Keratinocyte (primary cell): ENCODE measurements around the gene MXD3. TPM values are rescaled to one million over a fixed set of nuclear protein-coding genes. Genes with fewer than 3 reads are reported as not detected.

ENCODE experiments used
- DNase-seq: peaks from one replicate; pipeline ENCODE4 v3.0.0-alpha.2; 2011; ENCODE audit warnings: low read depth, missing footprints, low spot score
- FAIRE-seq: peaks from 2 replicates; lab custom pipeline; 2011; peaks lifted over from hg19 to GRCh38; lab: Jason Lieb, UNC
- H2AFZ ChIP-seq: 2 replicates; pipeline ENCODE4 v1.6.0; 2012; ENCODE audit warnings: low read length, control low read depth, inconsistent platforms; ENCODE audit not compliant: control insufficient read depth
- H3K27ac ChIP-seq: 2 replicates; pipeline ENCODE4 v1.5.1; 2011; ENCODE audit warnings: low read length; ENCODE audit not compliant: control insufficient read depth, insufficient read depth
- H3K27me3 ChIP-seq: 3 replicates; pipeline ENCODE4 v1.6.0; 2011; ENCODE audit warnings: low read length; ENCODE audit not compliant: control insufficient read depth, insufficient read depth; ENCODE audit errors: extremely low read depth
- H3K36me3 ChIP-seq, 2 experiments: 2 replicates in 1 of 2; 3 replicates in 1 of 2; pipeline ENCODE4 v1.5.1; 2011; ENCODE audit warnings: low read length in 2 of 2, mild to moderate bottlenecking in 1 of 2; ENCODE audit not compliant: control insufficient read depth in 2 of 2, insufficient read depth in 2 of 2; ENCODE audit errors: extremely low read depth in 1 of 2
- H3K4me1 ChIP-seq: 3 replicates; pipeline ENCODE4 v1.5.1; 2011; ENCODE audit warnings: low read length; ENCODE audit not compliant: control insufficient read depth, insufficient read depth; ENCODE audit errors: extremely low read depth
- H3K4me2 ChIP-seq: 3 replicates; pipeline ENCODE4 v1.6.0; 2011; ENCODE audit warnings: low read depth, low read length; ENCODE audit not compliant: control insufficient read depth, insufficient read depth; ENCODE audit errors: extremely low read depth
- H3K4me3 ChIP-seq, 3 experiments: fragments of 200-600 bp in 1 of 3; sonication (generic) in 1 of 3; 2 replicates in 2 of 3; 3 replicates in 1 of 3; pipeline ENCODE4 v1.5.1; 2011 to 2016; ENCODE audit warnings: low read length in 3 of 3, mild to moderate bottlenecking in 3 of 3, control low read depth in 2 of 3, inconsistent platforms in 1 of 3, low read depth in 1 of 3, mixed read lengths in 1 of 3, mixed run types in 1 of 3, moderate library complexity in 1 of 3; ENCODE audit not compliant: control insufficient read depth in 2 of 3, insufficient read depth in 2 of 3; ENCODE audit errors: extremely low read depth in 1 of 3
- H3K79me2 ChIP-seq: 2 replicates; pipeline ENCODE4 v1.6.0; 2012; ENCODE audit warnings: low read length; ENCODE audit not compliant: control insufficient read depth, insufficient read depth
- H3K9ac ChIP-seq: 3 replicates; pipeline ENCODE4 v1.6.0; 2011; ENCODE audit warnings: low read length; ENCODE audit not compliant: control insufficient read depth, insufficient read depth; ENCODE audit errors: extremely low read depth
- H3K9me1 ChIP-seq: 3 replicates; pipeline ENCODE4 v1.6.0; 2011; ENCODE audit warnings: low read length; ENCODE audit not compliant: control insufficient read depth, insufficient read depth; ENCODE audit errors: extremely low read depth
- H3K9me3 ChIP-seq: 2 replicates; pipeline ENCODE4 v1.5.1; 2012; ENCODE audit warnings: low read depth, low read length; ENCODE audit not compliant: control insufficient read depth
- H4K20me1 ChIP-seq: 3 replicates; pipeline ENCODE4 v1.6.0; 2011; ENCODE audit warnings: low read length; ENCODE audit not compliant: control insufficient read depth, insufficient read depth; ENCODE audit errors: extremely low read depth
- CTCF ChIP-seq, 3 experiments: IDR thresholded peaks in 1 of 3; conservative IDR thresholded peaks in 1 of 3; optimal IDR thresholded peaks in 1 of 3; 2 replicates in 2 of 3; 3 replicates in 1 of 3; pipeline versions ENCODE3 to v1.5.1; 2011; ENCODE audit warnings: low read length in 3 of 3, mild to moderate bottlenecking in 3 of 3, moderate library complexity in 2 of 3, control low read depth in 1 of 3, inconsistent platforms in 1 of 3; ENCODE audit not compliant: insufficient read depth in 2 of 3; ENCODE audit errors: extremely low read depth in 1 of 3
- EZH2 ChIP-seq: IDR thresholded peaks from one replicate; pipeline ENCODE4 v1.6.1; 2012; ENCODE audit warnings: inconsistent platforms, mild to moderate bottlenecking, low read length, moderate library complexity
- dilution Hi-C: fragments of 300-500 bp; cut with MboI; formaldehyde crosslinking; loops from one replicate; pipeline ENCODE4 v1.7.0; 2020; ENCODE audit warnings: low sequenced_read_pairs; ENCODE audit not compliant: extremely low pct_ligation_motif_present
- polyA plus RNA-seq, 5 experiments: library from polyadenylated mRNA; depleted of rRNA in 3 of 5; stranded (reverse) in 3 of 5; stranded (forward) in 1 of 5; unstranded in 1 of 5; fragments of >200 nt; gene quantifications; 1 replicate in 1 of 5; 2 replicates in 3 of 5; 3 replicates in 1 of 5; pipeline versions ENCODE4 v1.2.1 to v1.2.3, GENCODE V29; 2011 to 2012; ENCODE audit warnings: missing spikeins in 2 of 5, low read depth in 1 of 5, low replicate concordance in 1 of 5

MXD3 gene
- polyA plus RNA-seq, 1 donor (not counting 4 experiments of a cell fraction or from before 2014, with no cell fraction given) = 0.97 TPM

GRCh38 chr5:177329883-177330282 lies 18.2 kb upstream of the MXD3 start:
- no peak for FAIRE-seq

GRCh38 chr5:177328545-177329231 lies 17.0 kb upstream of the MXD3 start:
- Histone ChIP-seq H3K9me1 (no peaks in the 10 kb centered on the region), H3K27ac (no peak overlapping the region), H3K9me3 (no peaks in the 10 kb centered on the region), H3K9ac (no peak overlapping the region), H3K27me3 (no peaks in the 10 kb centered on the region), H3K4me3 (no peak overlapping the region), H4K20me1 (no peaks in the 10 kb centered on the region), H2AFZ (no peak overlapping the region), H3K79me2 (no peaks in the 10 kb centered on the region), H3K36me3 (peaks cover 18 to 31% of the 10 kb centered on the region in 2 experiments), H3K4me2 (no peak overlapping the region), H3K4me1 (peaks cover 9% of the 10 kb centered on the region)
- dilution Hi-C loops = no loop called here
- FAIRE-seq (no peak), DNase-seq (no peak)
- TF ChIP-seq CTCF (optimal IDR thresholded peaks at IDR 0.05 in 1 of 3, IDR thresholded peaks at IDR 0.05 in 1 of 3, conservative IDR thresholded peaks at IDR 0.05 in 1 of 3; ENCODE audit: extremely low read depth in 1 of 3, insufficient read depth in 2 of 3, low read length in 3 of 3) (no peak), EZH2 (no peak)

More at GRCh38 chr5:177329883-177330282, 18.2 kb upstream of the MXD3 start:
- no peak overlapping the region for H3K27ac ChIP-seq
- no peak overlapping the region for H3K4me3 ChIP-seq
- no peaks in the 10 kb centered on the region for H3K9me3 ChIP-seq
- H3K9ac ChIP-seq = no peak overlapping the region
- H3K4me2 ChIP-seq = no peak overlapping the region
- H3K36me3 ChIP-seq = peaks cover 21 to 38% of the 10 kb centered on the region in 2 experiments
- dilution Hi-C loops = no loop called here
- H3K9me1 ChIP-seq = no peaks in the 10 kb centered on the region
- no peaks in the 10 kb centered on the region for H3K27me3 ChIP-seq
- H4K20me1 ChIP-seq = no peaks in the 10 kb centered on the region
- no peak for DNase-seq
- no peak overlapping the region for H2AFZ ChIP-seq
- no peaks in the 10 kb centered on the region for H3K79me2 ChIP-seq
- TF ChIP-seq CTCF (optimal IDR thresholded peaks at IDR 0.05 in 1 of 3, IDR thresholded peaks at IDR 0.05 in 1 of 3, conservative IDR thresholded peaks at IDR 0.05 in 1 of 3; ENCODE audit: extremely low read depth in 1 of 3, insufficient read depth in 2 of 3, low read length in 3 of 3) = no peak
- no peak for TF ChIP-seq EZH2
- H3K4me1 ChIP-seq = peaks cover 9% of the 10 kb centered on the region
